GM21526 (cell line): ENCODE measurements around the gene IL32.

Experiments used
- ATAC-seq: cut with Tn5 transposase; IDR thresholded peaks from one replicate; pipeline ENCODE4 v1.9.1; 2021; ENCODE audit warnings: moderate library complexity; ENCODE audit not compliant: unreplicated experiment, low FRiP score

Gene IL32

GRCh38 chr16:3065069-3065741 lies at the start of gene IL32:
IL32 (plus strand) TSS chr16:3065640; CDS start chr16:3065812, 172 bp downstream.
- ATAC-seq, result no peak

GRCh38 chr16:3015865-3016521 lies 49.4 kb upstream of the IL32 start:
- no peak for ATAC-seq

GRCh38 chr16:3017344-3017743 lies 48.1 kb upstream of the IL32 start:
- ATAC-seq, result no peak

GRCh38 chr16:3017794-3018506 lies 47.5 kb upstream of the IL32 start, which contains the start of gene CLDN6:
CLDN6 (minus strand) TSS chr16:3018183; CDS start chr16:3016021, 2,162 bp downstream.
- ATAC-seq, result no peak

GRCh38 chr16:3019594-3020246 lies 45.7 kb upstream of the IL32 start:
- no peak for ATAC-seq

- ATAC-seq, result no peak
These were observed 45.2 kb upstream of the IL32 start, which contains the start of gene TNFRSF12A for GRCh38 chr16:3020247-3020603. TNFRSF12A (plus strand) TSS chr16:3020368; CDS start chr16:3020398, 30 bp downstream.

GRCh38 chr16:3020604-3021448 lies 44.6 kb upstream of the IL32 start:
- no peak for ATAC-seq

GRCh38 chr16:3021449-3022207 lies 43.8 kb upstream of the IL32 start:
- ATAC-seq, result no peak

- ATAC-seq, result no peak
These were observed 43.2 kb upstream of the IL32 start for GRCh38 chr16:3022208-3022683.

- no peak for ATAC-seq
These were observed 42.6 kb upstream of the IL32 start for GRCh38 chr16:3022684-3023414.

GRCh38 chr16:3023415-3023668 lies 42.1 kb upstream of the IL32 start:
- ATAC-seq, result no peak

- peak; percentile 59 for ATAC-seq
These were observed 41.6 kb upstream of the IL32 start, which contains the start of the genes HCFC1R1 and THOC6 for GRCh38 chr16:3023669-3024478. HCFC1R1 (minus strand) TSS chr16:3023942; CDS start chr16:3023941, 1 bp downstream. THOC6 (plus strand) TSS chr16:3024035; CDS start chr16:3024327, 292 bp downstream.

GRCh38 chr16:3025032-3026002 lies 40.1 kb upstream of the IL32 start:
- no peak for ATAC-seq

- ATAC-seq, result no peak
These were observed 39.4 kb upstream of the IL32 start for GRCh38 chr16:3026003-3026378.

GRCh38 chr16:3026609-3027488 lies 38.6 kb upstream of the IL32 start:
- ATAC-seq, result no peak

- ATAC-seq, result no peak
These were observed 38.0 kb upstream of the IL32 start for GRCh38 chr16:3027489-3027795.
